ENCODE data around the gene ARHGAP5.

DNA sequence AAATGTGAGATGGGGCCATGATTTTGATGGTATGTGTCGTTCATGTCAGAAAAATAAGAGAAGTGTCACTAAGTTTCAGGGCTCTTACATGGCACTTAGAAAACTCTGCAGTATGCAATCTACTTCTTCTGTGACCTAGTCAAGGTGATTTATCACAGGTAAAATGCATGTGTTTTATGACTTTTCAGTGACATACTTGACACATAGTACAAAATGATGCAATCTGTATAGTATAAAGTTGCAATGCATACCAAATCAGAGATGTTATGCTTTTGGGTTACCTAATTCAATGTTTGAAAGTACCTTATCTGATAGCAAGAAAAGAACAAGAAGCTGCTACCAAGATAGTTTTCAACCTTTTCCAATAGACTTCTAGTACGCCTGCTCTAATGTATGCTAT is 21.9 kb upstream of the ARHGAP5 start:
- TF ChIP-seq EZH2phosphoT487 (IDR thresholded peaks at IDR 0.05; ENCODE audit: borderline replicate concordance, low read depth, low read length), result no peak
- TF ChIP-seq, protein P1, sequence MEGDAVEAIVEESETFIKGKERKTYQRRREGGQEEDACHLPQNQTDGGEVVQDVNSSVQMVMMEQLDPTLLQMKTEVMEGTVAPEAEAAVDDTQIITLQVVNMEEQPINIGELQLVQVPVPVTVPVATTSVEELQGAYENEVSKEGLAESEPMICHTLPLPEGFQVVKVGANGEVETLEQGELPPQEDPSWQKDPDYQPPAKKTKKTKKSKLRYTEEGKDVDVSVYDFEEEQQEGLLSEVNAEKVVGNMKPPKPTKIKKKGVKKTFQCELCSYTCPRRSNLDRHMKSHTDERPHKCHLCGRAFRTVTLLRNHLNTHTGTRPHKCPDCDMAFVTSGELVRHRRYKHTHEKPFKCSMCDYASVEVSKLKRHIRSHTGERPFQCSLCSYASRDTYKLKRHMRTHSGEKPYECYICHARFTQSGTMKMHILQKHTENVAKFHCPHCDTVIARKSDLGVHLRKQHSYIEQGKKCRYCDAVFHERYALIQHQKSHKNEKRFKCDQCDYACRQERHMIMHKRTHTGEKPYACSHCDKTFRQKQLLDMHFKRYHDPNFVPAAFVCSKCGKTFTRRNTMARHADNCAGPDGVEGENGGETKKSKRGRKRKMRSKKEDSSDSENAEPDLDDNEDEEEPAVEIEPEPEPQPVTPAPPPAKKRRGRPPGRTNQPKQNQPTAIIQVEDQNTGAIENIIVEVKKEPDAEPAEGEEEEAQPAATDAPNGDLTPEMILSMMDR (conservative IDR thresholded peaks at IDR 0.05; ENCODE audit: low read length), result no peak

Data from OCI-LY7 (cell line).